Esophagus muscularis mucosa (tissue), 4 donors: ENCODE results near the gene VASH2. TPM values are rescaled to one million over a fixed set of nuclear protein-coding genes. Genes with fewer than 3 reads are reported as not detected.
"Not testable (repeated sequence)": the region's sequence is repeated elsewhere in the genome, so short reads cannot be mapped to it uniquely, and the experiment has no call there.

Source experiments
- DNase-seq: peaks from one replicate; pipeline ENCODE4 v3.0.0-alpha.2; 2017; ENCODE audit errors: extremely low spot score
- H3K27ac ChIP-seq, 4 donors: fragments of 200-600 bp; sonication (generic); replicated peaks in 1 of 4; 1 replicate in 3 of 4; 2 replicates in 1 of 4; pipeline ENCODE4 v1.5.1; 2016 to 2019; ENCODE audit warnings: mild to moderate bottlenecking in 1 of 4
- H3K27me3 ChIP-seq, 4 donors: fragments of 200-600 bp; sonication (generic); one replicate each; pipeline versions ENCODE4 v1.5.1 to v1.6.0; 2016 to 2019
- H3K36me3 ChIP-seq, 4 donors: fragments of 200-600 bp; sonication (generic); one replicate each; pipeline ENCODE4 v1.5.1; 2016 to 2019
- H3K4me1 ChIP-seq, 4 donors: fragments of 200-600 bp; sonication (generic); one replicate each; pipeline ENCODE4 v1.5.1; 2016 to 2019
- H3K4me3 ChIP-seq, 4 donors: fragments of 200-600 bp; sonication (generic); 1 replicate in 2 of 4; 2 replicates in 2 of 4; pipeline ENCODE4 v1.5.1; 2016 to 2019; ENCODE audit warnings: mild to moderate bottlenecking in 4 of 4, moderate library complexity in 1 of 4
- H3K9me3 ChIP-seq, 4 donors: fragments of 200-600 bp; sonication (generic); 1 replicate in 3 of 4; 2 replicates in 1 of 4; pipeline ENCODE4 v1.5.1; 2016 to 2019
- CTCF ChIP-seq, 3 experiments: fragments of 200-600 bp in 2 of 3; fragments of 450-650 bp in 1 of 3; sonication (generic) in 2 of 3; IDR thresholded peaks; one replicate each; pipeline ENCODE4 v1.5.1; 2017 to 2019; ENCODE audit warnings: antibody characterized with exemption in 3 of 3, mild to moderate bottlenecking in 2 of 3, moderate library complexity in 1 of 3
- EP300 ChIP-seq: sonication (generic); formaldehyde crosslinking; IDR thresholded peaks from one replicate; pipeline ENCODE4 v1.6.1; 2017; ENCODE audit warnings: antibody characterized with exemption
- POLR2A ChIP-seq: fragments of 450-650 bp; IDR thresholded peaks from one replicate; pipeline ENCODE4 v1.6.1; 2017; ENCODE audit warnings: antibody characterized with exemption, moderate library complexity, mild to moderate bottlenecking, low read depth
- POLR2AphosphoS5 ChIP-seq, 2 donors: sonication (generic); formaldehyde crosslinking; IDR thresholded peaks; one replicate each; pipeline ENCODE4 v1.6.1; 2017; ENCODE audit warnings: antibody characterized with exemption in 2 of 2
- WGBS: methylation state at CpG from one replicate; pipeline ENCODE4 v1.1.5; 2018; 5-methylcytosine and 5-hydroxymethylcytosine counted together
- intact Hi-C: fragments of 100-400 bp; cut with DNase I; formaldehyde crosslinking; loops from one replicate; pipeline ENCODE4 v1.15.1; 2023
- total RNA-seq, 4 donors: library from RNA; depleted of rRNA; stranded (reverse); fragments of >200 nt; gene quantifications; one replicate each; pipeline versions ENCODE4 v1.1.0 to v1.2.1, GENCODE V29; 2016

The VASH2 gene
- total RNA-seq, result 1 to 10 TPM; 1.9 to 8.3 (median 2.6) TPM

- Histone ChIP-seq H3K36me3 (no peaks in the 10 kb centered on the region), H3K4me1 (peaks cover 12 to 34% (median 30%) of the 10 kb centered on the region in 4 donors), H3K27ac (peak within 1 kb of the TSS; percentile 18 to 67 (median 44)), H3K27me3 (peaks cover 0 to 18% (median 0%) of the 10 kb centered on the region in 4 donors), H3K4me3 (peak within 1 kb of the TSS; percentile 61 to 68 (median 66)), H3K9me3 (no peaks in the 10 kb centered on the region)
- 0% methylated on average over 27 of the region's 61 CpGs for WGBS
- intact Hi-C loops, result no loop called here
- no peak for DNase-seq
- no peak for TF ChIP-seq POLR2A
- peak in 1 of 2 donors; percentile 55 for TF ChIP-seq POLR2AphosphoS5 (IDR thresholded peaks at IDR 0.05)
Observed at GRCh38 chr1:212950243-212951125, at the start of gene VASH2. VASH2 (plus strand) TSS chr1:212950541; CDS start chr1:212951543, 1,002 bp downstream.

GRCh38 chr1:212901290-212901689 is 49.1 kb upstream of the VASH2 start:
- Histone ChIP-seq H3K36me3 (peaks cover 3 to 35% (median 10%) of the 10 kb centered on the region in 4 donors), H3K27ac (no peak overlapping the region), H3K4me3 (no peak overlapping the region), H3K4me1 (no peaks in the 10 kb centered on the region), H3K9me3 (peaks cover 0 to 34% (median 24%) of the 10 kb centered on the region in 4 donors), H3K27me3 (no peaks in the 10 kb centered on the region)
- TF ChIP-seq EP300 (no peak), CTCF (IDR thresholded peaks at IDR 0.05) (no peak), POLR2AphosphoS5 (IDR thresholded peaks at IDR 0.05) (no peak), POLR2A (no peak)
- intact Hi-C loops, result no loop called here
- 90% methylated on average over 2 of the region's 2 CpGs for WGBS
- no peak for DNase-seq

- no peak overlapping the region for H3K27ac ChIP-seq
- no peaks in the 10 kb centered on the region for H3K4me1 ChIP-seq
- no peak for TF ChIP-seq POLR2AphosphoS5 (IDR thresholded peaks at IDR 0.05)
- no peak for TF ChIP-seq EP300
- no peak for TF ChIP-seq CTCF (IDR thresholded peaks at IDR 0.05)
- no peak for TF ChIP-seq POLR2A
- H3K36me3 ChIP-seq, result peaks cover 0 to 28% (median 8%) of the 10 kb centered on the region in 4 donors
- H3K27me3 ChIP-seq, result no peaks in the 10 kb centered on the region
- DNase-seq, result no peak
- intact Hi-C loops, result no loop called here
- 97% methylated on average over 3 of the region's 3 CpGs for WGBS
- H3K4me3 ChIP-seq, result no peak overlapping the region
- peaks cover 0 to 34% (median 24%) of the 10 kb centered on the region in 4 donors for H3K9me3 ChIP-seq
Observed at GRCh38 chr1:212902054-212902453, 48.3 kb upstream of the VASH2 start.

- WGBS, result 86% methylated on average over 1 of the region's 1 CpG
- H3K27me3 ChIP-seq, result no peaks in the 10 kb centered on the region
- DNase-seq, result no peak
- no peak overlapping the region for H3K27ac ChIP-seq
- intact Hi-C loops, result no loop called here
- no peak overlapping the region for H3K4me3 ChIP-seq
- peaks cover 0 to 34% (median 24%) of the 10 kb centered on the region in 4 donors for H3K9me3 ChIP-seq
- TF ChIP-seq POLR2A (no peak), CTCF (IDR thresholded peaks at IDR 0.05) (no peak), EP300 (no peak), POLR2AphosphoS5 (IDR thresholded peaks at IDR 0.05) (no peak)
- peaks cover 0 to 12% (median 3%) of the 10 kb centered on the region in 4 donors for H3K36me3 ChIP-seq
- H3K4me1 ChIP-seq, result no peaks in the 10 kb centered on the region
Observed at GRCh38 chr1:212903664-212904063, 46.7 kb upstream of the VASH2 start.

- DNase-seq, H3K4me3 ChIP-seq, H3K36me3 ChIP-seq, H3K27me3 ChIP-seq, intact Hi-C loops, H3K9me3 ChIP-seq, H3K27ac ChIP-seq, H3K4me1 ChIP-seq: not testable (repeated sequence)
- WGBS, result 78% methylated on average over 11 of the region's 12 CpGs
Observed at GRCh38 chr1:212908071-212908470, 42.3 kb upstream of the VASH2 start.
